Body of pancreas (tissue), 4 donors: Measurements from ENCODE around the gene PHF21A. TPM values are rescaled to one million over a fixed set of nuclear protein-coding genes. Genes with fewer than 3 reads are reported as not detected.
A peak's percentile ranks its signal among the peaks of the same experiment; 100 is the strongest.
"Not testable (repeated sequence)": the region's sequence is repeated elsewhere in the genome, so short reads cannot be mapped to it uniquely, and the experiment has no call there.

ENCODE experiments used
- ATAC-seq: fragments of 150-250 bp; one replicate; pipeline ENCODE4 v1.9.1; 2016
- DNase-seq, 4 donors: peaks; one replicate each; pipeline ENCODE4 v3.0.0-alpha.2; 2019
- H3K27ac ChIP-seq, 4 donors: fragments of 200-600 bp; sonication (generic); 1 replicate in 3 of 4; 2 replicates in 1 of 4; pipeline versions ENCODE4 v1.5.1 to v1.6.1; 2016 to 2019; ENCODE audit warnings: mild to moderate bottlenecking in 1 of 4, mixed read lengths in 1 of 4, moderate library complexity in 1 of 4
- H3K27me3 ChIP-seq, 2 donors: fragments of 200-600 bp; sonication (generic); one replicate each; pipeline ENCODE4 v1.6.0; 2016; ENCODE audit warnings: mild to moderate bottlenecking in 1 of 2
- H3K36me3 ChIP-seq, 2 donors: fragments of 200-600 bp; sonication (generic); replicated peaks in 1 of 2; 2 replicates each; pipeline ENCODE4 v1.5.1; 2016; ENCODE audit warnings: low read depth in 2 of 2; ENCODE audit not compliant: insufficient read depth in 1 of 2
- H3K4me1 ChIP-seq: fragments of 200-600 bp; sonication (generic); one replicate; pipeline ENCODE4 v1.6.0; 2016
- H3K4me3 ChIP-seq, 2 donors: fragments of 200-600 bp; sonication (generic); 1 replicate in 1 of 2; 2 replicates in 1 of 2; pipeline ENCODE4 v1.5.1; 2016 to 2019
- H3K9me3 ChIP-seq, 3 donors: fragments of 200-600 bp; sonication (generic); 1 replicate in 2 of 3; 2 replicates in 1 of 3; pipeline ENCODE4 v1.5.1; 2016
- CTCF ChIP-seq, 7 experiments: fragments of 450-650 bp in 4 of 7; fragments of 200-600 bp in 3 of 7; sonication (generic) in 3 of 7; IDR thresholded peaks; one replicate each; pipeline ENCODE4 v1.5.1; 2016 to 2019; ENCODE audit warnings: antibody characterized with exemption in 7 of 7
- POLR2A ChIP-seq, 3 donors: fragments of 450-650 bp; IDR thresholded peaks; one replicate each; pipeline ENCODE4 v1.6.1; 2016; ENCODE audit warnings: antibody characterized with exemption in 3 of 3, mild to moderate bottlenecking in 2 of 3
- WGBS, 2 donors: methylation state at CpG; one replicate each; pipeline ENCODE4 v1.1.5; 2017; 5-methylcytosine and 5-hydroxymethylcytosine counted together
- intact Hi-C: fragments of 100-400 bp; cut with DNase I; formaldehyde crosslinking; loops from one replicate; pipeline ENCODE4 v1.15.1; 2023
- total RNA-seq, 2 donors: library from RNA; depleted of rRNA; stranded (reverse); fragments of >200 nt; gene quantifications; one replicate each; pipeline ENCODE4 v1.1.0, GENCODE V29; 2016

PHF21A gene
- total RNA-seq, 2 donors from 2014 or later, result 11.7 to 49.4 TPM

GRCh38 chr11:45907911-45908370, 213.3 kb downstream of the PHF21A start:
- ATAC-seq (peak; percentile 10), DNase-seq (peak; percentile 71 to 90 (median 86))
- TF ChIP-seq CTCF (IDR thresholded peaks at IDR 0.05) (no peak), POLR2A (IDR thresholded peaks at IDR 0.05) (peak; percentile 39 to 54 (median 42))
- H3K9me3 ChIP-seq, result no peaks in the 10 kb centered on the region
- peak overlapping the region; percentile 83 to 93 (median 90) for H3K27ac ChIP-seq
- intact Hi-C loops, result no loop called here
- 47 to 53% methylated on average over 2 to 7 of the region's 8 CpGs for WGBS, 2 donors
- peaks cover 0 to 13% of the 10 kb centered on the region in 2 donors for H3K36me3 ChIP-seq
- H3K27me3 ChIP-seq, result no peaks in the 10 kb centered on the region
- H3K4me1 ChIP-seq, result peaks cover 59% of the 10 kb centered on the region
- H3K4me3 ChIP-seq, result no peak overlapping the region

- peak; percentile 55 to 74 (median 64) for DNase-seq
- intact Hi-C loops, result no loop called here
- Histone ChIP-seq H3K9me3 (no peaks in the 10 kb centered on the region), H3K27me3 (no peaks in the 10 kb centered on the region), H3K4me1 (peaks cover 59% of the 10 kb centered on the region), H3K36me3 (peaks cover 0 to 13% of the 10 kb centered on the region in 2 donors), H3K27ac (peak within 1 kb of the TSS; percentile 83 to 93 (median 90)), H3K4me3 (no peak within 1 kb of the TSS)
- peak; percentile 9 for ATAC-seq
- TF ChIP-seq POLR2A (IDR thresholded peaks at IDR 0.05) (peak in 1 of 3 donors; percentile 8), CTCF (IDR thresholded peaks at IDR 0.05) (no peak)
- 47 to 58% methylated on average over 4 to 18 of the region's 18 CpGs for WGBS, 2 donors
Measured at GRCh38 chr11:45906965-45907611, 214.2 kb downstream of the PHF21A start, which contains the start of gene FREY1. Gene FREY1, minus strand, starts transcription at chr11:45907271. Its CDS starts 26 bp downstream, at chr11:45907245.

- WGBS, 2 donors, result 27 to 39% methylated on average over 6 to 19 of the region's 19 CpGs
- Histone ChIP-seq H3K9me3 (no peaks in the 10 kb centered on the region), H3K4me1 (peaks cover 68% of the 10 kb centered on the region), H3K27ac (peak overlapping the region; percentile 83 to 93 (median 90)), H3K4me3 (no peak overlapping the region), H3K36me3 (peaks cover 0 to 9% of the 10 kb centered on the region in 2 donors), H3K27me3 (no peaks in the 10 kb centered on the region)
- peak; percentile 86 for ATAC-seq
- intact Hi-C loops, result no loop called here
- DNase-seq, result peak; percentile 91 to 96 (median 94)
- TF ChIP-seq CTCF (IDR thresholded peaks at IDR 0.05), result peak in 1 of 7 experiments; percentile 13
- peak; percentile 69 to 80 (median 70) for TF ChIP-seq POLR2A (IDR thresholded peaks at IDR 0.05)
Measured at GRCh38 chr11:45906096-45906682, 215.1 kb downstream of the PHF21A start.

GRCh38 chr11:45905576-45905975, 215.7 kb downstream of the PHF21A start:
- H3K4me3 ChIP-seq, ATAC-seq, H3K27me3 ChIP-seq, H3K36me3 ChIP-seq, intact Hi-C loops, H3K9me3 ChIP-seq: not testable (repeated sequence)
- 33 to 69% methylated on average over 4 to 5 of the region's 6 CpGs for WGBS, 2 donors
- DNase-seq, result peak; percentile 52 to 77 (median 69)
- Histone ChIP-seq H3K4me1 (peaks cover 74% of the 10 kb centered on the region), H3K27ac (peak overlapping the region; percentile 83 to 93 (median 90))

- 90% methylated on average over 19 of the region's 19 CpGs; no CpG with 5 or more reads in 1 of the 2 donors for WGBS, 2 donors
- no peak for ATAC-seq
- DNase-seq, result no peak
- H3K36me3 ChIP-seq, result peaks cover 0 to 4% of the 10 kb centered on the region in 2 donors
- H3K27me3 ChIP-seq, result no peaks in the 10 kb centered on the region
- intact Hi-C loops, result no loop called here
- H3K4me1 ChIP-seq, result peaks cover 77% of the 10 kb centered on the region
- TF ChIP-seq CTCF (IDR thresholded peaks at IDR 0.05) (no peak), POLR2A (IDR thresholded peaks at IDR 0.05) (no peak)
- no peak overlapping the region for H3K4me3 ChIP-seq
- peak overlapping the region; percentile 83 to 93 (median 90) for H3K27ac ChIP-seq
- H3K9me3 ChIP-seq, result no peaks in the 10 kb centered on the region
Measured at GRCh38 chr11:45905095-45905494, 216.2 kb downstream of the PHF21A start.
